Astrocyte (in vitro differentiated cells and primary cell): Measurements from ENCODE around the gene UBE4A. TPM values are rescaled to one million over a fixed set of nuclear protein-coding genes. Genes with fewer than 3 reads are reported as not detected.

ENCODE experiments used
- DNase-seq: peaks from one replicate; pipeline ENCODE4 v3.0.0-alpha.2; 2010; ENCODE audit warnings: low read depth
- FAIRE-seq: peaks from 2 replicates; lab custom pipeline; 2011; peaks lifted over from hg19 to GRCh38; lab: Jason Lieb, UNC
- H2AFZ ChIP-seq: 2 replicates; pipeline ENCODE4 v1.6.0; 2012; ENCODE audit warnings: low read depth, low read length, inconsistent platforms
- H3K27ac ChIP-seq: 2 replicates; pipeline ENCODE4 v1.5.1; 2011; ENCODE audit warnings: low read depth, low read length, inconsistent platforms
- H3K27me3 ChIP-seq: 2 replicates; pipeline ENCODE4 v1.6.0; 2011; ENCODE audit warnings: low read length, inconsistent platforms; ENCODE audit not compliant: insufficient read depth
- H3K36me3 ChIP-seq: 2 replicates; pipeline ENCODE4 v1.5.1; 2011; ENCODE audit warnings: low read length, inconsistent platforms; ENCODE audit not compliant: insufficient read depth
- H3K4me1 ChIP-seq: 2 replicates; pipeline ENCODE4 v1.5.1; 2011; ENCODE audit warnings: low read length, inconsistent platforms; ENCODE audit not compliant: insufficient read depth
- H3K4me2 ChIP-seq: 2 replicates; pipeline ENCODE4 v1.6.0; 2012; ENCODE audit warnings: low read length, inconsistent platforms
- H3K4me3 ChIP-seq: 2 replicates; pipeline ENCODE4 v1.5.1; 2011; ENCODE audit warnings: low read depth, mild to moderate bottlenecking, low read length, inconsistent platforms; ENCODE audit not compliant: insufficient read depth
- H3K79me2 ChIP-seq: 2 replicates; pipeline ENCODE4 v1.6.0; 2012; ENCODE audit warnings: mild to moderate bottlenecking, low read length, inconsistent platforms; ENCODE audit not compliant: insufficient read depth
- H3K9ac ChIP-seq: 2 replicates; pipeline ENCODE4 v1.6.0; 2012; ENCODE audit warnings: mild to moderate bottlenecking, low read length, inconsistent platforms
- H3K9me3 ChIP-seq: 2 replicates; pipeline ENCODE4 v1.5.1; 2012; ENCODE audit warnings: low read depth, mild to moderate bottlenecking, low read length, inconsistent platforms; ENCODE audit not compliant: insufficient read depth
- H4K20me1 ChIP-seq: 2 replicates; pipeline ENCODE4 v1.6.0; 2012; ENCODE audit warnings: low read length, inconsistent platforms; ENCODE audit not compliant: insufficient read depth
- H3K27ac Mint-ChIP-seq: one replicate; pipeline ENCODE4 v1.8.0; 2021; ENCODE audit warnings: mild to moderate bottlenecking, mixed read lengths; ENCODE audit not compliant: unreplicated experiment
- H3K27me3 Mint-ChIP-seq: one replicate; pipeline ENCODE4 v1.8.0; 2021; ENCODE audit warnings: low read depth, mixed read lengths; ENCODE audit not compliant: unreplicated experiment
- H3K36me3 Mint-ChIP-seq: one replicate; pipeline ENCODE4 v1.8.0; 2021; ENCODE audit warnings: low read depth, mixed read lengths; ENCODE audit not compliant: unreplicated experiment
- H3K4me1 Mint-ChIP-seq: one replicate; pipeline ENCODE4 v1.8.0; 2021; ENCODE audit warnings: low read depth, mixed read lengths; ENCODE audit not compliant: unreplicated experiment
- H3K4me3 Mint-ChIP-seq: one replicate; pipeline ENCODE4 v1.8.0; 2021; ENCODE audit warnings: mild to moderate bottlenecking, moderate library complexity, mixed read lengths; ENCODE audit not compliant: unreplicated experiment
- H3K9me3 Mint-ChIP-seq: one replicate; pipeline ENCODE4 v1.8.0; 2021; ENCODE audit warnings: mild to moderate bottlenecking, mixed read lengths; ENCODE audit not compliant: unreplicated experiment
- EZH2 ChIP-seq: IDR thresholded peaks from 2 replicates; pipeline ENCODE4 v1.6.1; 2012; ENCODE audit warnings: mild to moderate bottlenecking, low read length, inconsistent platforms; ENCODE audit not compliant: insufficient read depth
- total RNA-seq: library from RNA; stranded (reverse); gene quantifications from 2 replicates; pipeline ENCODE4 v1.2.1, GENCODE V29; 2021
- TF ChIP-seq, protein P1 (sequence below): IDR thresholded peaks from 2 replicates; pipeline ENCODE4 v1.5.1; 2011; ENCODE audit warnings: low read depth, mild to moderate bottlenecking, inconsistent platforms, low read length, moderate library complexity; ENCODE audit not compliant: insufficient read depth

The UBE4A gene
- total RNA-seq, 1 donor from 2014 or later, result 38.8 TPM

DNA sequence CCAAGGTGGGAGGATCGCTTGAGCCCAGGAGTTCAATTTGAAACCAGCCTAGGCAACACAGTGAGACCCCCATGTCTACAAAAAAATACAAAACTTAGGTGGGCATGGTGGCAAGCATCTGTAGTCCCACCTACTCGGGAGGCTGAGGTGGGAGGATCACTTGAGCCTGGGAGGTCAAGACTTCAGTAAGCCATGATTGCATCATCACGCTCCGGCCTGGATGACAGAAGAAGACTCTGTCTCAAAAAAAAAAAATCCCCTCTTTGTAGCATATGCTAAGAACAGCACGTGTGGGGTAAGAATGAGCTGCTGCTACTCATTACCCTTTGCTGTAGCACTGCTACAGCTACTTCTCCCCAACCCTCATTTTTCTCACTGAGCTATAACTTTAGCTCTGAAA is 14.5 kb downstream of the UBE4A start:
- no peaks in the 10 kb centered on the region for H4K20me1 ChIP-seq
- no peaks in the 10 kb centered on the region for H3K79me2 ChIP-seq
- H3K4me2 ChIP-seq, result no peak overlapping the region
- no peaks in the 10 kb centered on the region for H3K27me3 ChIP-seq
- peaks cover 58% of the 10 kb centered on the region for H3K36me3 ChIP-seq
- no peak overlapping the region for H3K9ac ChIP-seq
- no peaks in the 10 kb centered on the region for H3K9me3 ChIP-seq
- Mint-ChIP-seq H3K4me3 (no peak overlapping the region), H3K9me3 (no peaks in the 10 kb centered on the region), H3K27ac (no peak overlapping the region), H3K27me3 (no peaks in the 10 kb centered on the region), H3K4me1 (no peaks in the 10 kb centered on the region), H3K36me3 (peaks cover 30% of the 10 kb centered on the region)
- FAIRE-seq (no peak), DNase-seq (no peak)
- no peaks in the 10 kb centered on the region for H3K4me1 ChIP-seq
- H3K27ac ChIP-seq, result no peak overlapping the region
- TF ChIP-seq EZH2, result no peak
- TF ChIP-seq, protein P1, sequence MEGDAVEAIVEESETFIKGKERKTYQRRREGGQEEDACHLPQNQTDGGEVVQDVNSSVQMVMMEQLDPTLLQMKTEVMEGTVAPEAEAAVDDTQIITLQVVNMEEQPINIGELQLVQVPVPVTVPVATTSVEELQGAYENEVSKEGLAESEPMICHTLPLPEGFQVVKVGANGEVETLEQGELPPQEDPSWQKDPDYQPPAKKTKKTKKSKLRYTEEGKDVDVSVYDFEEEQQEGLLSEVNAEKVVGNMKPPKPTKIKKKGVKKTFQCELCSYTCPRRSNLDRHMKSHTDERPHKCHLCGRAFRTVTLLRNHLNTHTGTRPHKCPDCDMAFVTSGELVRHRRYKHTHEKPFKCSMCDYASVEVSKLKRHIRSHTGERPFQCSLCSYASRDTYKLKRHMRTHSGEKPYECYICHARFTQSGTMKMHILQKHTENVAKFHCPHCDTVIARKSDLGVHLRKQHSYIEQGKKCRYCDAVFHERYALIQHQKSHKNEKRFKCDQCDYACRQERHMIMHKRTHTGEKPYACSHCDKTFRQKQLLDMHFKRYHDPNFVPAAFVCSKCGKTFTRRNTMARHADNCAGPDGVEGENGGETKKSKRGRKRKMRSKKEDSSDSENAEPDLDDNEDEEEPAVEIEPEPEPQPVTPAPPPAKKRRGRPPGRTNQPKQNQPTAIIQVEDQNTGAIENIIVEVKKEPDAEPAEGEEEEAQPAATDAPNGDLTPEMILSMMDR, result no peak
- H2AFZ ChIP-seq, result no peak overlapping the region
- H3K4me3 ChIP-seq, result no peak overlapping the region

DNA sequence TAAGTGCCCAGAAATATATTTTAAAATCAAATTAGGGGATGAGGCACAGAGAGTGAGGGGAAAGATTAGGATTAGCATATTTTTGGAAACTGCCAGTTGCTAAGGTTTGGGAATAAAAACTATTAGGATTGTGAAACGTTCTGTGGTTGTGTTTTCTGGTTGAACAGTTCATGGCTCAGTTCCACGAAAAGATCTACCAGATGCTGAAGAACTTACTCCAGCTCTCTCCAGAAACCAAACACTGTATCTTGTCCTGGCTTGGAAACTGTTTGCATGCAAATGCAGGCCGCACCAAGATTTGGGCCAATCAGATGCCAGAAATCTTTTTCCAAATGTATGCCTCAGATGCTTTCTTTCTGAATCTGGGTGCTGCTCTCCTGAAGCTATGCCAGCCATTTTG is 15.3 kb downstream of the UBE4A start:
- Histone ChIP-seq H3K79me2 (no peaks in the 10 kb centered on the region), H3K9me3 (no peaks in the 10 kb centered on the region), H3K4me2 (no peak overlapping the region), H3K36me3 (peaks cover 58% of the 10 kb centered on the region), H3K4me1 (no peaks in the 10 kb centered on the region), H3K27me3 (no peaks in the 10 kb centered on the region), H2AFZ (no peak overlapping the region), H4K20me1 (no peaks in the 10 kb centered on the region), H3K27ac (no peak overlapping the region), H3K9ac (no peak overlapping the region), H3K4me3 (no peak overlapping the region)
- Mint-ChIP-seq H3K27me3 (no peaks in the 10 kb centered on the region), H3K9me3 (no peaks in the 10 kb centered on the region), H3K4me1 (no peaks in the 10 kb centered on the region), H3K4me3 (no peak overlapping the region), H3K27ac (no peak overlapping the region), H3K36me3 (peaks cover 30% of the 10 kb centered on the region)
- no peak for DNase-seq
- no peak for FAIRE-seq
- TF ChIP-seq, protein P1, result no peak
- no peak for TF ChIP-seq EZH2

DNA sequence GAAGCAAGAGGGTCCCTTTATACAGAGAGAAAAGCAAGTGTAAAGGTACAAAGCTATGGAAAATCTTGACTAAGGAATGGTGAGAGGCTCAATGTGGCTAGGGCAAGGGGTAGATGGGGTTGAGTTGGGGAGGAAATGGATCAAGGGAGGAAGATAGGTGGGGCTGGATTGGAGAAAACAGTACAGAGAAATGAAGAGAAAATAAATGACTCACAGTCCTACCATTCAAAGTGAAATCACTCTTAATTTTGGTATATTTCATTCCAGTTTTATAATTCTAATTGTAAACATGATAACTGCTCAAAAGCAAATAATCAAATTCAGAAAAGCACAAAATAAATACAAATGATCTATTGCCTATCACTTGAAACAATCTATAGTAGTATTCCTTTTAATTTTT is 16.6 kb downstream of the UBE4A start:
- Mint-ChIP-seq H3K36me3 (peaks cover 29% of the 10 kb centered on the region), H3K27me3 (no peaks in the 10 kb centered on the region), H3K4me3 (no peak overlapping the region), H3K4me1 (no peaks in the 10 kb centered on the region), H3K9me3 (no peaks in the 10 kb centered on the region), H3K27ac (no peak overlapping the region)
- H3K36me3 ChIP-seq, result peaks cover 59% of the 10 kb centered on the region
- no peak overlapping the region for H3K4me2 ChIP-seq
- H3K4me3 ChIP-seq, result no peak overlapping the region
- H3K4me1 ChIP-seq, result no peaks in the 10 kb centered on the region
- H3K27ac ChIP-seq, result no peak overlapping the region
- no peaks in the 10 kb centered on the region for H4K20me1 ChIP-seq
- H2AFZ ChIP-seq, result no peak overlapping the region
- TF ChIP-seq EZH2, result no peak
- TF ChIP-seq, protein P1, result no peak
- no peaks in the 10 kb centered on the region for H3K27me3 ChIP-seq
- no peaks in the 10 kb centered on the region for H3K9me3 ChIP-seq
- no peaks in the 10 kb centered on the region for H3K79me2 ChIP-seq
- DNase-seq (no peak), FAIRE-seq (no peak)
- H3K9ac ChIP-seq, result no peak overlapping the region
